Activated CD8-positive, alpha-beta T cell treated with anti-CD3 and anti-CD28 coated beads for 36 hours (primary cell): ENCODE data around the gene ACTN1. TPM values are rescaled to one million over a fixed set of nuclear protein-coding genes. Genes with fewer than 3 reads are reported as not detected.

Experiments used
- ATAC-seq: fragments of 200-7000 bp; cut with Tn5 transposase; one replicate; pipeline ENCODE4 v1.10.0; 2021; ENCODE audit warnings: mild to moderate bottlenecking, moderate library complexity
- CTCF ChIA-PET: fragments of 350-600 bp; sonication (Branson Sonifier 250); formaldehyde crosslinking; loops from one replicate; lab custom pipeline; 2021; ENCODE audit warnings: antibody characterized with exemption; lab: Charles Lee
- POLR2A ChIA-PET: fragments of 350-600 bp; sonication (Branson Sonifier 250); formaldehyde crosslinking; loops from one replicate; lab custom pipeline; 2021; ENCODE audit warnings: antibody characterized with exemption; lab: Charles Lee
- DNase-seq: peaks from one replicate; pipeline ENCODE4 v3.0.0-alpha.2; 2020
- H3K27ac Mint-ChIP-seq: one replicate; pipeline ENCODE4 v1.8.0; 2021; ENCODE audit warnings: mild to moderate bottlenecking, mixed read lengths
- H3K27me3 Mint-ChIP-seq: one replicate; pipeline ENCODE4 v1.8.0; 2021; ENCODE audit warnings: mixed read lengths
- H3K36me3 Mint-ChIP-seq: one replicate; pipeline ENCODE4 v1.8.0; 2021; ENCODE audit warnings: low read depth, mixed read lengths
- H3K4me1 Mint-ChIP-seq: one replicate; pipeline ENCODE4 v1.8.0; 2021; ENCODE audit warnings: low read depth, mixed read lengths
- H3K4me3 Mint-ChIP-seq: one replicate; pipeline ENCODE4 v1.8.0; 2021; ENCODE audit warnings: mild to moderate bottlenecking, moderate library complexity, mixed read lengths
- H3K9me3 Mint-ChIP-seq: one replicate; pipeline ENCODE4 v1.8.0; 2021; ENCODE audit warnings: mixed read lengths
- CTCF ChIP-seq: fragments of 200-600 bp; IDR thresholded peaks from one replicate; pipeline ENCODE4 v1.8.0; 2022; ENCODE audit warnings: antibody characterized with exemption, mild to moderate bottlenecking
- intact Hi-C: fragments of 100-400 bp; cut with micrococcal nuclease; formaldehyde crosslinking; loops from one replicate; pipeline ENCODE4 v1.10.0; 2022
- total RNA-seq, 2 experiments: library from RNA; stranded (reverse); gene quantifications; one replicate each; pipeline ENCODE4 v1.2.3, GENCODE V29; 2021

The ACTN1 gene
- total RNA-seq, 2 experiments from 2014 or later: 214 TPM

GRCh38 chr14:68886109-68886434 lies 93.0 kb downstream of the ACTN1 start:
- H3K27ac Mint-ChIP-seq: no peak overlapping the region
- no peak for ATAC-seq

GRCh38 chr14:68885226-68886108 lies 93.6 kb downstream of the ACTN1 start:
- peaks cover 48% of the 10 kb centered on the region for H3K36me3 Mint-ChIP-seq
- intact Hi-C loops: no loop called here
- no peaks in the 10 kb centered on the region for H3K9me3 Mint-ChIP-seq
- H3K4me3 Mint-ChIP-seq: no peak overlapping the region
- no peaks in the 10 kb centered on the region for H3K4me1 Mint-ChIP-seq
- H3K27me3 Mint-ChIP-seq: no peaks in the 10 kb centered on the region
- CTCF ChIA-PET: interaction anchor here (1.3 to 1.9 kb wide), 2 partner anchors 26 to 206 kb away, joined by 4 to 7 read pairs; no protein-coding TSS in a partner anchor
- no peak for ATAC-seq
- no peak for DNase-seq
- TF ChIP-seq CTCF: no peak
- H3K27ac Mint-ChIP-seq: no peak overlapping the region
- POLR2A ChIA-PET: interaction anchor here (1.1 to 1.5 kb wide), 3 partner anchors 12 to 19 kb away, joined by 3 to 4 read pairs (median 3); no protein-coding TSS in a partner anchor

More at GRCh38 chr14:68886109-68886434, 93.0 kb downstream of the ACTN1 start:
- H3K4me1 Mint-ChIP-seq: no peaks in the 10 kb centered on the region
- no peak overlapping the region for H3K4me3 Mint-ChIP-seq
- TF ChIP-seq CTCF: no peak
- CTCF ChIA-PET: interaction anchor here (1.3 to 1.9 kb wide), 2 partner anchors 25 to 206 kb away, joined by 4 to 7 read pairs; no protein-coding TSS in a partner anchor
- intact Hi-C loops: no loop called here
- no peak for DNase-seq
- POLR2A ChIA-PET: interaction anchor here (1.5 kb wide), 1 partner anchor 12 kb away, joined by 4 read pairs; no protein-coding TSS in a partner anchor
- no peaks in the 10 kb centered on the region for H3K9me3 Mint-ChIP-seq
- no peaks in the 10 kb centered on the region for H3K27me3 Mint-ChIP-seq
- peaks cover 48% of the 10 kb centered on the region for H3K36me3 Mint-ChIP-seq

GRCh38 chr14:68884031-68885030 lies 94.8 kb downstream of the ACTN1 start:
- no peak overlapping the region for H3K4me3 Mint-ChIP-seq
- DNase-seq (no peak), ATAC-seq (no peak)
- no peak for TF ChIP-seq CTCF
- no peaks in the 10 kb centered on the region for H3K4me1 Mint-ChIP-seq
- ChIA-PET POLR2A (interaction anchor here (1.0 to 1.6 kb wide), 4 partner anchors 11 to 223 kb away, joined by 3 to 4 read pairs (median 3); no protein-coding TSS in a partner anchor), CTCF (interaction anchor here (1.9 kb wide), 1 partner anchor 27 kb away, joined by 7 read pairs; no protein-coding TSS in a partner anchor)
- no peaks in the 10 kb centered on the region for H3K27me3 Mint-ChIP-seq
- H3K36me3 Mint-ChIP-seq: peaks cover 45% of the 10 kb centered on the region
- no peak overlapping the region for H3K27ac Mint-ChIP-seq
- intact Hi-C loops: no loop called here
- H3K9me3 Mint-ChIP-seq: no peaks in the 10 kb centered on the region

GRCh38 chr14:68882235-68882634 lies 96.9 kb downstream of the ACTN1 start:
- intact Hi-C loops: no loop called here
- ATAC-seq (no peak), DNase-seq (no peak)
- ChIA-PET POLR2A (no interaction called here), CTCF (no interaction called here)
- Mint-ChIP-seq H3K27ac (no peak overlapping the region), H3K9me3 (no peaks in the 10 kb centered on the region), H3K27me3 (no peaks in the 10 kb centered on the region), H3K36me3 (peaks cover 41% of the 10 kb centered on the region), H3K4me3 (no peak overlapping the region), H3K4me1 (no peaks in the 10 kb centered on the region)
- TF ChIP-seq CTCF: no peak
